GM19372 (cell line): ENCODE measurements around the gene CLEC4C.
"Not testable (repeated sequence)": the region's sequence is repeated elsewhere in the genome, so short reads cannot be mapped to it uniquely, and the experiment has no call there.

ENCODE experiments used
- ATAC-seq: cut with Tn5 transposase; IDR thresholded peaks from one replicate; pipeline ENCODE4 v1.9.1; 2021; ENCODE audit warnings: mild to moderate bottlenecking, low read depth, moderate library complexity; ENCODE audit not compliant: unreplicated experiment

Gene CLEC4C, protein sequence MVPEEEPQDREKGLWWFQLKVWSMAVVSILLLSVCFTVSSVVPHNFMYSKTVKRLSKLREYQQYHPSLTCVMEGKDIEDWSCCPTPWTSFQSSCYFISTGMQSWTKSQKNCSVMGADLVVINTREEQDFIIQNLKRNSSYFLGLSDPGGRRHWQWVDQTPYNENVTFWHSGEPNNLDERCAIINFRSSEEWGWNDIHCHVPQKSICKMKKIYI

DNA sequence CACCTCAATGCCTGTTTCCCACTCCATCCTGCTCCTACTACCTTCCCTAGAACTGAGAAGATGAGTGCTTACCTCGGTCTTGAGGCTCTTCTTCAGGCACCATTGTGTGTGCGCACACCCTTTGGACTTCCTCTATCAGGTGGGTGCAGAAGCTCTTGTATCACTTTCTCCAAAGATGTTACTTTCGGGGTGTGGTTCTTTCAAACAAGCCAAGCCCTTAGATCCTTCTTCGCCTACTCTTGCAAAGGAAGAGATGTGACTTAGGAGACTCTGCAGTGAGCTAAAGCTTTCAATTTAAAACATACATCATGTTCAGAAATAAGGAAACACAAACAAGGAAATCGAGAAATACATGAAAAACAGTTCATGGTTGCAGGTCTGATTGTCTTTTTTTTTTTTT lies at the start of gene CLEC4C:
CLEC4C (minus strand) TSS at position 130 of the 400 bp plus-strand sequence; CDS start at position 103, 27 bp downstream.
- ATAC-seq: no peak

DNA sequence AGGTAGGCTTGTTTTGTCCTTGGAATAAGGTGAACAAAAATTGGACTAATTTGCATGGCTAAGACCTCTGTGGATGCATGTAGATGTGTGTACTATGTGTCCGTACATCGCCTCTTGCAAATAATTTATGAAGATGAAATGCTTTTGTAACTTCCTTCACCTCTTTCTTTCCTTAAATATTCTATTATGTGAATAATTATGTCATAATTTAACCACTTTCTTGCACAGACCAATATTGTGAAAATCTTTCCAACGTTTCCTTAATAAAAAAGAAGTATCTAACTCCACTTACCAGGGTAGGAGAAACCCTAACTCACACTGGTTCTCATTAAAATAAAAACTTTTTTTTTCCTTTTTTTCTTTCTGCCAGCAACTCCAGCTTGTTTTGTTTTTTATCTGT lies 46.0 kb upstream of the CLEC4C start:
- no peak for ATAC-seq

DNA sequence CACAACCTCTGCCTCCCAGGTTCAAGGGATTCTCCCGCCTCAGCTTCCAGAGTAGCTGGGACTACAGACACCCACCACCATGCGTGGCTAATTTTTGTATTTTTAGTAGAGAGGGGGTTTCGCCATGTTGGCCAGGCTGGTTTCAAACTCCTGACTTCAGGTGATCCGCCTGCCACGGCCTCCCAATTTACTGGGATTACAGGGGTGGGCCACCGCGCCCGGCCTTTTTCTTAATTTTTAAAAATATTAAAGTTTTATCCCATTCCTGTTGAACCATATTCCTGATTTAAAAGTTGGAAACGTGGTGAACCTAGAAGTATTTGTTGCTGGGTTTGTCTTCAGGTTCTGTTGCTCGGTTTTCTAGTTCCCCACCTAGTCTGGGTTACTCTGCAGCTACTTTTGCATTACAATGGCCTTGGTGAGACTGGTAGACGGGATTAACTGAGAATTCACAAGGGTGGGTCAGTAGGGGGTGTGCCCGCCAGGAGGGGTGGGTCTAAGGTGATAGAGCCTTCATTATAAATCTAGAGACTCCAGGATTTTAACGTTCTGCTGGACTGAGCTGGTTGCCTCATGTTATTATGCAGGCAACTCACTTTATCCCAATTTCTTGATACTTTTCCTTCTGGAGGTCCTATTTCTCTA lies 41.8 kb upstream of the CLEC4C start, which contains the start of gene NANOG:
NANOG (plus strand) TSS at position 519 of the 645 bp plus-strand sequence. CDS start 213 bp downstream, outside the sequence.
- not testable (repeated sequence) for ATAC-seq

DNA sequence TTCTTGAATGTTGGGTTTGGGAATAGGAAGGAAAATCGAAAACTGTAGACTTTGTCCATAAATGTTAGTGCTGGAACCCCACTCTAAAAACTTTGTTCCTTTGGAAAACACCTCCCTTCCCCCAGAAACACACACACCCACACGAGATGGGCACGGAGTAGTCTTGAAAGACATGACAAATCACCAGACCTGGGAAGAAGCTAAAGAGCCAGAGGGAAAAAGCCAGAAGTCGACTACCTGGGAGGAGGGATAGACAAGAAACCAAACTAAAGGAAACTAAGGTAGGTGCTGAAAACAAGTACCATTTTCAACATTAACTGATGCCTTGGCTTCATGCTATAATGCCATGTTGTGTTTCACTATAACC lies 41.1 kb upstream of the CLEC4C start:
- ATAC-seq: no peak

DNA sequence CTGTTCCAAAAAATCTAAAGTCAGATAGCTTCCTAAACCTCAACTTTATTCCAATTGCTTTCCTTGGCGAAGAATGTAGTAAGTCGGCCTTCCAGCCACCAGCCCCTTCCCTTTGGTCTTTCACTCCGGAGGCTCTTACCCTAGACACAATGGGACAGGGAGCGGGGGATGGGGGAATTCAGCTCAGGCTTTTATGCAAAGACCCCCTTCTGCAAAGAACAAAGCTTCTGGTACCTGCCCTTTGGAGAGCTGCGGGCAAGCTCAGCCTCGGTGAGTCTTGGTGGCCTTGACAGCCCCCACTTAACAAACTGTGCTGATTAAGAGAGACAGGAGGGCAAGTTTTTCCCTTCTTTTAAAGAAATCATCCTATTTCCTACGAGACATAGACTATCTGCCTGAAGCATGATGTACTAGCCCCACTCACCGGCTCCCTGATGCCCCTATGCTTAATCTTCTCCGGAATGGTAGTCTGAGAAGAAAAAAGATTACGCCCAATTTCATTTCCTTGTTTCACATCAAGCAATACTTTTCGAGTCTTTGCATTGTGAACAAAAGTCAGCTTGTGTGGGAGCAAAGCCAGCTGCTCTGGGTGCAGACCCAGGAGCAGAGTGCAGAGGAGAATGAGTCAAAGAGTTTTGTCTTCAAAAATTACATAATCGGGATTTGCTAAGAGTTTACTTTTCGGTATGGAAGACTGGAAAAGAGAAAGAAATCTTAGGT lies 40.6 kb upstream of the CLEC4C start:
- ATAC-seq: no peak

DNA sequence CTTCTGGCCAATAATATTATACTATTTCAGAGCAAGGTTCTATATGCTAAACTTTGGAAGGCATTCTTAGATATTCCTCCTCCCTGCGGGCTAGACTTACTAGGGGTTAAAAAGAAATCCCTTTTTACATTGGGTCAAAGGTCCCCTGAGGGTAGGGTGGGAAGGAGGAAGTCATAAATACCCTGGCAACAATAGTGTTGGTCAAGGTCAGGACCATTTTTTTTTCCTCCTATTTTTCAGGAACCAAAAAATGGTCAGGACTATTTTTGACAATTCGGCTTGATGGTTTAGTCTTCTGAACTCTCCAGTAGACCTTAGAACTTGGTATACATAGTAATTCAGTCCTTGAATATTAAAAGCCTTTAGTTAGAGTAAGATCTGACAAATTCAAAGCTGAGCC lies 37.5 kb upstream of the CLEC4C start:
- ATAC-seq: no peak

DNA sequence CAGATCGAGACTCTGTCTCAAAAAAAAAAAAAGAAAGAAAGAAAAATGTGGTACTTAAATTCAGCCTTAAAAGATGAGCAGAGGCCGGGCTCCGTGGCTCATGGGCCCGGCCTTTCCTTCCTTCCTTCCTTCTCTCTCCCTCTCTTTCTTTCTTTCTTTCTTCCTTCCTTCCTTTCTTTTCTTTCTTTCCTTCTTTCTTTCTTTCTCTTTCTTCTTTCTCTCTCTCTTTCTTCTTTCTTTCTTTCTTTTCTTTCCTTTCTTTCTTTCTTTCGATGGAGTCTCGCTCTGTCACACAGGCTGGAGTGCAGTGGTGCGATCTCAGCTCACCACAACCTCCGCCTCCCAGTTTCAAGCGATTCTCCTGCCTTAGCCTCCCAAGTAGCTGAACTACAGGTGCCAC lies 36.3 kb upstream of the CLEC4C start:
- not testable (repeated sequence) for ATAC-seq

DNA sequence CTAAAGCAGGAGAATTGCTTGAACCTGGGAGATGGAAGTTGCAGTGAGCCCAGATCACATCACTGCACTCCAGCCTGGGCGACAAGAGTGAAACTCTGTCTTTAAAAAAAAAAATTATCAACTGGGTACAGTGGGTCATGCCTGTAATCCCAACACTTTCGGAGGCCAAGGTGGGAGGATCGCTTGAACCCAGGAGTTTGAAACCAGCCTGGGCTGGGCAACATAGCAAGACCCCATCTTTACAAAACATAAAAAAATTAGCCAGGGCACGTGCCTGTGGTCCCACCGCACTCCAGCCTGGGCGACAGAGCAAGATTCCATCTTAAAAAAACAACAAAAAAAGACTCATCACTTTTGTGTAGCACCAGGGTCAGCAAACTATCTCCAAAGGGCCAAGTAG lies 34.9 kb upstream of the CLEC4C start:
- no peak for ATAC-seq

DNA sequence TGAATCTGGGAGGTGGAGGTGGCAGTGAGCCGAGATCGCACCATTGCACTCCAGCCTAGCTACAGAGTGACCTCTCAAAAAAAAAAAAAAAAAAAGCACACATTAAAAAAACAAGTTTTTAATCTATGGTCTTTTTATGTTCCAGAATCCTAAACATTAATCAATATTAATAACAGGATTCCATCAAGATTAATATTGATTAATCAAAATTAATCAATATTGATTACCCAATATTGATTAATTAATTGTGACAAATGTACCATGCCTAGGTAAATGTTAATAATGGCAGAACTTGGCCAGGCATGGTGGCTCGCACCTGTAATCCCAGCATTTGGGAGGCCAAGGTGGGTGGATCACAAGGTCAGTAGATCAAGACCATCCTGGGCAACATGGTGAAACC lies 34.1 kb upstream of the CLEC4C start:
- ATAC-seq: no peak

DNA sequence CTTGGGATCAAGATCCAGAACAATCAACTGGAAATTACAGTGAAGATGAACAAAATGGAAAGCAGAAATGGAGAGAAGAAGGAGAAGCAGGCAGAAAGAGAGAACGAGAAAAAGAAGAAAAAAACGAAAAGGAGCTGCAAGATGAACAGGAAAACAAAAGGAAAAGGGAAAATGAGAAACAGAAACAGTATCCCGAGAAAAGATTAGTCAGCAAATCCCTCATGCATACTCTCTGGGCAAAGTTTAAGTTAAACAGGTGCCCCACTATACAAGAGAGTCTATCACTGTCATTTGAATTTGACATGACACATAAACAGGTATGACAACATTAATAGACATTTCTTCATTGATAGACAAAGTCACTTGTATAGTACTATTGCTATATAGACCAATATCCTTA lies 22.8 kb upstream of the CLEC4C start:
- ATAC-seq: no peak

DNA sequence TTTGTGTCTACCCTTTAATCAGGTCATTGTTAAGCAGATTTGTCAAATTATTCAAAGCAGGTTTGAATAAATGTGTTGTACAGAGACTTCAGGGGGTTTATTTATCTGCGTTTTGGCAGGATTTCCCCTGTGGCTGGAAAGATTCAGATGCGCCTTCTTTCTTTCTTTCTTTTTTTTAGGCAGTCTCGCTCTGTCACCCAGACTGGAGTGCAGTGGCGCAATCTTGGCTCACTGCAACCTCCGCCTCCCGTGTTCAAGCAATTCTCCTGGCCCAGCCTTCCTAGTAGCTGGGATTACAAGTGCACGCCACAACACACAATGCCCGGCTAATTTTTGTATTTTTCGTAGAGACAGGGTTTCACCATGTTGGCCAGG lies 11.6 kb upstream of the CLEC4C start:
- ATAC-seq: no peak

DNA sequence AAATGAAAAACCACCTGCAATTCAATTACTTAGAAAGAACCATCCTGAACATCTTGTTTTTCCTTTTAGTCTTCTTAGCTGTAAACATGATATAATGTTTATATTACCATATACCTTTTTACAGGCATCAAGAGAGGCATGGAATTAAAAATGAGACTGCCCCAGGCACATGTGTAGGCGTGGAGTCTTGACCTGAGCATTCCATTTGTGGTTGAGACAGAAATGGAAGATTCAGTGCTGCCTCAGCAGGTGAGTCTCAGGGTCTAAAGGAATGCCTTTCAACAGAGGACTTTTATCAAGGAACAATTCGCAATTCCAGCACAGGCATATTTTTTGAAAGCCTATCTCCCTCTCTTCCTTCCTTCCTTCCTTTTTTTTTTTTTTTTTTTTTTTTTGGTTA lies 9.8 kb upstream of the CLEC4C start:
- no peak for ATAC-seq

DNA sequence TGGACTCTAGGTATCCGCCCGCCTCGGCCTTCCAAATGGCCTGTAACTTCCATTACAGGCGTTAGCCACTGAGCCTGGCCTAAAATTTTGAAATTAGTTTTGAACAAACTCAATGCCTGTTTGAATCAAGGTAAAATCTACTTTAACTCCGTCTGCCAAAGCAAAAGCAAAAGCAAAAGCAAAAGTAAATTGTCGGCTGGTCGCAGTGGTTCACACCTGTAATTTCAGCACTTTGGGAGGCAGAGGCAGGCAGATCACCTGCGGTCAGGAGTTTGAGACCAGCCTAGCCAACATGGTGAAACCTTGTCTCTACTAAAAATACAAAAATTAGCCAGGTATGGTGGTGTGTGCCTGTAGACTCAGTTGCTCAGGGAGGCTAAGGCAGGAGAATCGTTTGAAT lies 8.5 kb upstream of the CLEC4C start:
- not testable (repeated sequence) for ATAC-seq

DNA sequence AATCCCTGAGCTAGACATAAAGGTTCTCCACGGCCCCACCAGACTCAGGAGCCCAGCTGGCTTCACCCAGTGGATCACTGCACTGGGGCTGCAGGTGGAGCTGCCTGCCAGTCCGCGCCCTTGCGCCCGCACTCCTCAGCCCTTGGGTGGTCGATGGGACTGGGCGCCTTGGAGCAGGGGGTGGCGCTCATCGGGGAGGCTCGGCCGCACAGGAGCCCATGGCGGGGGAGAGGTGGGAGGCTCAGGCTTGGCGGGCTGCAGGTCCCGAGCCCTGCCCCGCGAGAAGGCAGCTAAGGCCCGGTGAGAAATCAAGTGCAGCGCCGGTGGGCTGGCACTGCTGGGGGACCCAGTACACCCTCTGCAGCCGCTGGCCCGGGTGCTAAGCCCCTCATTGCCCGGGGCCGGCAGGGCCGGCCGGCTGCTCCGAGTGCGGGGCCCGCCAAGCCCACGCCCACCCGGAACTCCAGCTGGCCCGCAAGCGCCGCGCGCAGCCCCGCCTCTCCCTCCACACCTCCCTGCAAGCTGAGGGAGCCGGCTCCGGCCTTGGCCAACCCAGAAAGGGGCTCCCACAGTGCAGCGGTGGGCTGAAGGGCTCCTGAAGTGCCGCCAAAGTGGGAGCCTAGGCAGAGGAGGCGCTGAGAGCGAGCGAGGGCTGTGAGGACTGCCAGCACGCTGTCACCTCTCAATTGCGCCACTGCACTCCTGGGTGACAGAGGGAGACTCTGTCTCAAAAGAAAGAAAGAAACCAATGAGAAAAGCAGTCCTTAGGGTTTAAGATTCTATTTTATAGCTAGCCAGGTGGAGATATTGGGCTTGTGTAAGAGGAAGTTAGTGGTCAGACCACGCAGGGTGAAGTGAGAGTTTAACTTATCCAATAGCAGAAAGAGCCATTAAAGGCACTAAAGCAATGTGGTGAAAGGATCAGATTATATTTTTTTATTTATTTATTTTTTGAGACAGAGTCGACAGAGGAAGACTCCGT lies 5.1 kb upstream of the CLEC4C start:
- not testable (repeated sequence) for ATAC-seq

DNA sequence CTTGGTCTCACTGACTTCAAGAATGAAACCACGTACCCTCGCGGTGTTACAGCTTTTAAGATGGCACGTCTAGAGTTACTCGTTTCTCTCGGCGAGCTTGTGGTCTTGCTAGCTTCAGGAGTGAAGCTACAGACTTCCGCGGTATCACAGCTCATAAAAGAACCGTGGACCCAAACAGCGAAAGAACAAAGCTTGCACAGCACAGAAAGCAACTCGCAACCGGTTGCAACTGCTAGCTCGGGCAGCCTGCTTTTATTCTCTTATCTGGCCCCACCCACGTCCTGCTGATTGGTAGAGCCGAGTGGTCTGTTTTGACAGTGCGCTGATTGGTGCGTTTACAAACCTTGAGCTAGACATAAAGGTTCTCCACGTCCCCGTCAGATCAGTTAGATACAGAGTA lies 4.2 kb upstream of the CLEC4C start:
- no peak for ATAC-seq

DNA sequence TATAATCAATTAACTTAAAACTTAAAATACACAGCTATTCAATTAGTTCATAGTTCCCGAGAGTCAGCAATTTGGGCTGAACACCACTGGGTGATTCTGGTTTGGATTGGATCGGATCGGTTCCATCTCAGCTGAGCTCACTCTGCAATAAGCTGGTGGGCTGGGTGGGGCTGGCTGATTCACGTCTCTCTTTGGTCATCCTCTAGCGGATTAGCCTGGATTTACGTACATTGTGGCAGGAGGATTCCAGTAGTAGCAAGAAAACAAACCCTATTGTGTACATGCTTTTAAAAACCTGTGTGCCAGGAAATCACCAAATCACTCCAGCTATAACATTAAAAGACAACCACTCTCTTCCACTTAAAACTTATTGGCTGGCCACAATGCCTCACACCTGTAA lies 3.2 kb upstream of the CLEC4C start:
- ATAC-seq: no peak

DNA sequence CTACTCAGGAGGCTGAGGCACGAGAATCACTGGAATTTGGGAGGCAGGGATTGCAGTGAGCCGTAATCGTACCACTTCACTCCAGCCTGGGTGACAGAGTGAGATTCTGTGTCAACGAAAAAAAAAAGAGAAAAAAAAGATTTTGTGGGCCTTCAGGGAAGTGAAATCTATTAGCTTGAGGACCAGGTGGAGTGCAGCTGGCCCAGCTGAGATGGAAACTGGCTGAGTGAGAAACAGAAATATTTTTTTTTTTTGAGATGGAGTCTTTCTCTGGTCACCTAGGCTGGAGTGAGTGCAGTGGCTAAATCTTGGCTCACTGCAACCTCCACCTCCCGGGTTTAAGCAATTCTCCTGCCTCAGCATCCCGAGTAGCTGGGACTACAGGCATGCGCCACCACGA lies 2.3 kb upstream of the CLEC4C start:
- no peak for ATAC-seq

DNA sequence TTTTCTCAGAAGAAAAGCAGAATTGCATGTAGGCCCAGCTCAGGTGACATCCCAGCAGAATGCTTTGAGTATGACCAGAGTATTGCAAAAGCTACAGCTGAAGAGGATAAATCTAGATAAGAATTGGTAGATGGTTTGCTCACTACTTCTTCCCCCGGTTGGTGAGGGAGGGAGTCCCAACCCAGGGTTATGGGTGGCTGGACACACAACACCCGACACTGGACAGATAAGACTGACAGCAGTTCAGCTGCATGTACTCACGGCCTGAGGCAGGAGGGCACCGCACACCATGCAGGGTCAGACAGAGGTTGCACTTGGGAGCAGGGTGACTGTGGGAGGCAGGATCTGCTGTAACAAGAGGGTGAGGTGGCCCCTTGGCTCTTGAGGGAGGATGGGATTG lies 1.7 kb upstream of the CLEC4C start:
- no peak for ATAC-seq

DNA sequence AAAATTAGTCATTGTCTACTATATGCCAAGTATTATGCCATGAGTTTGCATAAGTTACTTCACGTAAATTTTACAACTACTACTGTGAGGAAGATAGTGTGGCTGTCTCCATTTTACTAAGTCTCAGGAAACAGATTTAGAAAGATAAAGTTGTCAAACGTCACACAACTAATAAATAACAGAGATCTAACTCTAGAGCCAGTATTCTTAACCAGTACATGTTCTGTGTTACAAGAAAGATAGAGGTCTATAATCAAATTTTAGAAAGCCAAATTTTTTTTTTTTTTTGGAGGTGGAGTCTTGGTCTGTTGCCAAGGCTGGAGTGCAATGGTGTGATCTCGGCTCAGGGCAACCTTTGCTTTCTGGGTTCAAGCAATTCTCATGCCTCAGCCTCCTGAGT lies 14.2 kb downstream of the CLEC4C start:
- ATAC-seq: no peak

DNA sequence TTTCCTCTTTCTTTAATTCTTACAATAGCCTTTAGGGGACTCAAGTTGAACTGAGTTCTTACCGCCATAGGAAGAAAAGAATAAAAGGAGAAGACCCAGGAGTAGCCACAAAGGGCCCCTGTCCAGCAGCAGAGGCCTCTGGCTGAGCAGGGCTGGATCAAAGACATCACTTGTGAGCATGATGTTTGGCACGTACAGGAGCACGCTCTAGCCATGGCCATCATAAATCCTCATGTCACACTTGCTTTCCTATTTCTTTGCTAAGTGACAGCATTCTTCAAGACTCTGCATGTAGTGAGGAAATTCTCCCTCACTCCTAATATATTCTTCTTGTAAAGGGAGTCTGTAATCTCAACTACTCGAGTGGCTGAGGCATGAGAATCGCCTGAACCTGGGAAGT lies 15.7 kb downstream of the CLEC4C start:
- ATAC-seq: no peak

DNA sequence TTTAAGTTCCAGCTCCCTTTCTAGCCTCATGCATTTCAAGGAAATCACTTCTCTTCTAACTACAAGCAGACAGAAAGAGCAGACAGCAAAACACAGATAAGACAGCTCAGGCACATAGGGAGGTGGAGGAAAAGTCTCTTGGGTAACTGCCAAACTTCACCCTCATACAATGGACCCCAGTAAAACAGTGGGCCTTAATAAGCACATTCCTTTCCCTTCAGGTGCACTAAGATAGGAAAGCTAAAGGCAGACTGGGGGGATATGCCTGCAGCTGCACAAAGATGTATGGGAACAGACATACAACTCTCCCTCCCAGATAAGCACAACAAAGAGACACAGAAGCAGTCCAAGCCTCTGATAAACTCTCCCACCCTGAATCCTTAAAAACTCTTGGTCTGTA lies 16.2 kb downstream of the CLEC4C start:
- ATAC-seq: not testable (repeated sequence)
